Activated gamma-delta T cell (primary cell): ENCODE measurements around the gene ZFHX2.

Experiments used
- DNase-seq: peaks from one replicate; lab custom pipeline; 2025; lab: John Stamatoyannopoulos, UW

ZFHX2 gene

GRCh38 chr14:23572836-23573235, 21.3 kb upstream of the ZFHX2 start:
- no peak for DNase-seq

- DNase-seq: no peak
Observed at GRCh38 chr14:23572524-23572828, 20.9 kb upstream of the ZFHX2 start.

DNA sequence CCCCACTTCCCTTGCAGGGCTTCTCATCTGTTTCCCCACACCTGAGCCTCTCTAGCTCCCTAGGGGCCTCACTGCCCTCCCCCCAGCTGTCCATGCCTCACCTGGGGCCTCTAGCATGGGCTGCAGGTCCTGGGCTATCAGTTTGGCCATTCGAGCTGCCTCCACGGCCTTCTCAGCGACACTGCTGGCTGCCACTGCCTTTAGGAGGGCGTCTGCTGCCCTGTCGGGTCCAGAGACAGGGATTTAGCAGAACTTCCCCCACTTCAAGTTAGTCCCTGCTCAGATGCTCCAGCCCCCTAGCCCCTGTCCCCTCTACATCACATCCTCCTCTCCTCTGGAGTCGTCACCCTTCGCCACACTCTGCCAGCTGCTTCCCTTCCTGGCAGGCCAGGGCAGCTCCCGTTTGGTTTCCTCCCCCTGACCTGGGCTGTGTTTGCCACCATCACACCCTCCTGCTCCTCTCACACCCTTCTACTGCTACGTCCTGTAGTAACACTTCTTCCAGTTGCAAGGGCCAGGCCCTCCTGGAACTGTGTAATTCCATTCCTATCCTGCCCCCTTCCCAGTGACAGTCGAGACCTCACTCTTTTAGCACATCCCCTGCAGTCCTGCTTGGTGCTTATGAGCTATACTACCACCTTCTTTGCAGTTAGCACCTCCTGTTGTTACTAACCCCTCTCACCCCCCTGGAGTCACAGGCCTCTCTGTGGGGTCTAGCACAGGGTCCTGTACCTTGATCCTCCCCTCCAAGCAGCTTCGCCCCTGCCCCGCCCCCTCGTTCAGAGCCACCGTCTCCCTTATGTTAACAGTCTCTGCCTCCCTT, 20.3 kb upstream of the ZFHX2 start:
- no peak for DNase-seq

- no peak for DNase-seq
Observed at GRCh38 chr14:23570806-23571483, 19.4 kb upstream of the ZFHX2 start.

GRCh38 chr14:23569443-23570151, 18.0 kb upstream of the ZFHX2 start:
- no peak for DNase-seq

GRCh38 chr14:23568600-23569331, 17.2 kb upstream of the ZFHX2 start:
- no peak for DNase-seq

- no peak for DNase-seq
Observed at GRCh38 chr14:23568021-23568599, 16.5 kb upstream of the ZFHX2 start.

DNA sequence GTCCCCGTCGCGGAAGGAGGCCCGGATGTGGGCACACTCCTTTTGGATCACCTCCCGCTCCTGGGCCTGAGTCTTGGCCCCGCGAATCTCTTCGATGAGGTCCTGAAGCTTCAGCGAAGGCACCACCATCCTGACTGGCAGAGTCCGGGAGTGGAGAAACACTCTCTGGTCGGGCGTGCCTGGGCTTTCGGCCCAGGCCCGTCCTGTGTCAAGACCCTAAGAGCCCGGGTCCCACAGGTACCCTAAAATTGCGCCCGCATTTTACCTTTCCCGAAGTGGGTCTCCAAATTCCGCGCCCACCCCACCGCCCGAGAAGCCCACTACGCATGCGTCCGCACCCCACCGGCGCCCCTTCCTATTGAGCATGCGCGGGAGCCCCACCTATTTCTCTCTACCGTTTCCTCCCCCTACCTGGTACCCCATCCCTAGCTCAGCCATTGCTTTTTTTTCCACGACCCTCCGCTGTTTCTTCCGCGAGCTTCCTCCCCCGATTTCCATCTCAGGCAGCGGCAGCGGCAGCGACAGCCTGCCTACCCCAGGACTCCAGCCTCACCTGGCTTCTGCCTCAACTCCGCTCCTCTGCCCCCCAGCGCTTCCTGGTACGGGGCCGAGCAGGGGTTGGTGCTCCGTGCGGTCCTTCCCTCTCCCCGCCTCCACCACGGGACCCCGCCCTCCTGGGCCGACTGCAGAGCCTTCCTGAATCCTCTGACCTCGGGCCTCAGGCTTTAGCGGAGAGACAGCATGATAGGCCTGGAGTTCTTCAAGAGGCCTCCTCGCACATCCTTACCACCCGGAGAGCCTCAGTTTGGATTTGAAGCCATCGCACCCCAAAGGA, 15.8 kb upstream of the ZFHX2 start, which contains the start of gene AP1G2:
AP1G2 (minus strand) TSS at position 606 of the 835 bp plus-strand sequence; CDS start at position 129, 477 bp downstream.
- DNase-seq: peak; percentile 64

DNA sequence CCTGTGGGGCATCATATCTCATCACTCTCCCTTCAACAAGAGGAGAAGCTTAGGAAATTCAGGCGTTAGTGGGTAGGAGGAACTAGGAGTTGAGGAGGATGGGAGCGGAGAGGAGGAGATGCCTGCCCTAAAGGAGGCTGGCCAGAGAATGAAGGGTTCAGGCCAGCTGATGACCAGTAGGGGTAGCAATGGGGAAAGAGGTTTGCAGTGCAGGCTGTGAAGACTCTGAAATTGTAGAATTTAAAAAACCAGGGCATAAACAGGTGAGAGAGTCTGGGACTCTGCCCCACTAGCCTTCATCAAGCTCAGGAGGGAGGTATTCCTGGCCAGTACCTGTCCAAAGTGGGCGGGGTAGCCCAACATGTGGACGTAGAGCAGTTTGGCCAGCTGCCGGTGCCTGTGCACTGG, 15.2 kb upstream of the ZFHX2 start:
- DNase-seq: no peak

DNA sequence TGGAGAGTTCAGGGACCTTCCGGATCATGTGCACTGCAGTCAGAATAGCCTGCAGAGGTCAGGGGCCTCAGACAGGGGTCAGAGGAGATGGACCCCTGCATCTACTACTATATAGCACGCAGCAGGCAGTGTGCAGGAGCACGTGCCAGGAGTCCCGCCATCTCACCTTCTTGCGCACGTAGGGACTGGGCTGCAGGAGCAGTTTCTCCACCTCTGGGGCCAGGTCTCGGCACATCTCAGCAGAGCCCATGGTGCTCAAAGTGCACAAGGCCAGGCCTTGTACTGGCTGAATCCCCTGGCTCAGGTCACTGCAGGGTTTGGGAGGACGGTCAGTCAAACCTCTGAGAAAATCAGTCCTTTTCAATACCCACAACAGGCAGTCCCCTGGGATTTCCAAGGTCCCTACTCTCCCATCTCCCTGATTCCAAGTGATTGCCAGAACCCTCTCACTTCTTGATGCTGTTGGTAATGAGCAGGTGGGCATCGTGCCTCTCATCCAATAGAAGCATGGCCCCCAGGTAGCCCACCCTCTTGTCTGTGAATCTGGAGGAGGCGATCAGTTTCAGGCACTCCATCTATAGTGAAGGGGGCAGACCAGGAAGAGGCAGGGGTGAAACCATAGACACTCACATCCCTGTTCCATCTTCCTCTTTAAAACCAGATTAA, 14.7 kb upstream of the ZFHX2 start:
- DNase-seq: no peak

- DNase-seq: no peak
Observed at GRCh38 chr14:23565626-23566025, 14.1 kb upstream of the ZFHX2 start.

- DNase-seq: no peak
Observed at GRCh38 chr14:23564876-23565275, 13.3 kb upstream of the ZFHX2 start.

GRCh38 chr14:23564181-23564812, 12.7 kb upstream of the ZFHX2 start:
- no peak for DNase-seq

DNA sequence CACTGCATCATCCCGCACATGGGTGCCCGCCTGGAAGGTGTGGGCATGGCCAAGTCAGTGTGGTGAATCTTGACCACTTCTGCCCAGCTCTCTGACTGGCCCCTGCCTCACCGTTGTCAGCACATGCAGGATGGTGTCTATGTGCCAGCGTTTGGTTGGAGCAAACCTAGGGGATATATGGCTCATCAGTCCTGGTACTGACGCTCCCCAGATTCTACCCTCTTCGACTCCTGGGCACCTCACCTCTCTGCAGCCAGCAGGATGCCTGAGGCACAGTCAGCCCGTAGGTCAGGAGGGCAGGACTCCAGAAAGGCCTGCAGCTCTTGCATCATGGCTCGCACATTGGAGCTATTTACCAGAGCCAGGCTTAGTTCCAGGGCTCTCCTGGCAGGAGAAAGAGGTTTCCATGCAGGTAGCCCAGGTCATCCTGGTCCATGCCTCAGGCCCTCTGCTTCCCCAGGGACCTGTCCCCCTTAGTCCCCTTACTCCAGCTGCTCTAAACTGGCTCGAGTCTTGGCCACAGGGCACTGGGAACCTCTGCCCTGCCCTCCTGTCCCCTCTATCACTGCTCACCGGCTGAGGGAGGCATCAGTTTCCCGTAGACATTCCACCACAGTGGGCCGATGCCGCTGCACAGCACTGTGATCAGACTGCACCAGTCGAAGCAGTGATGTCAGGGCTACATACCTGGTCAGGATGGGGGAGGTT, 12.1 kb upstream of the ZFHX2 start:
- DNase-seq: no peak

DNA sequence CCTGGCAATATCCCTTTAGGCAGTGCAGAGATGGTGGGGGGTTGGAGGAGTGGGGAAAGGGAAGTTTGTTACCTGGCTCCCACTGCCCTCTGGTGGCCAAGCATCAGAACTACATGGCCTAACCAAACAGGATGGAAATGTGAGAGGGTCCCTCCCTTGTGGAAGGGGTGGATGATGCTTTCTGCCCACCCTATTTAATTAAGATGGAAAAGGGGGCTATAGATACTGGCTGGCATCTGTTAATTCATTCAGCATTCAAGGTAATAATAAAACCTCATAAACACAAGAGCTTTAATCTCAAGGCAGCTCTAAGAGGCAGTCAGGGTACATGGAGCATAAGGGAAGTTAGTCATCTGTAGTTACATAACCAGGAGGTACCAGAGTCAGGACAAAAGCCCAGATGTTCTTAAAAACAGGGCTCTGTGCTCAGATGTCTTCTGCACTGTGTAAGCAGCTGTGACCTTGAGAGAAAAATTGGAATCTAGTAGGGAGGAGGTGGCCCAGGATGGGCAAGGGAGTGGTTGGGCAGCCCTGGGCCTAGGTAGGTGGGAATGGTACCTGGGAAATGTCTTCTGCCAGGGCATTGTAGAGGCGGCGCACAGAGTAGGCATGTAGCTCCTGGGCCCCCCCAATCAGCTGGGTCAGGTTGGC, 11.4 kb upstream of the ZFHX2 start:
- DNase-seq: no peak

DNA sequence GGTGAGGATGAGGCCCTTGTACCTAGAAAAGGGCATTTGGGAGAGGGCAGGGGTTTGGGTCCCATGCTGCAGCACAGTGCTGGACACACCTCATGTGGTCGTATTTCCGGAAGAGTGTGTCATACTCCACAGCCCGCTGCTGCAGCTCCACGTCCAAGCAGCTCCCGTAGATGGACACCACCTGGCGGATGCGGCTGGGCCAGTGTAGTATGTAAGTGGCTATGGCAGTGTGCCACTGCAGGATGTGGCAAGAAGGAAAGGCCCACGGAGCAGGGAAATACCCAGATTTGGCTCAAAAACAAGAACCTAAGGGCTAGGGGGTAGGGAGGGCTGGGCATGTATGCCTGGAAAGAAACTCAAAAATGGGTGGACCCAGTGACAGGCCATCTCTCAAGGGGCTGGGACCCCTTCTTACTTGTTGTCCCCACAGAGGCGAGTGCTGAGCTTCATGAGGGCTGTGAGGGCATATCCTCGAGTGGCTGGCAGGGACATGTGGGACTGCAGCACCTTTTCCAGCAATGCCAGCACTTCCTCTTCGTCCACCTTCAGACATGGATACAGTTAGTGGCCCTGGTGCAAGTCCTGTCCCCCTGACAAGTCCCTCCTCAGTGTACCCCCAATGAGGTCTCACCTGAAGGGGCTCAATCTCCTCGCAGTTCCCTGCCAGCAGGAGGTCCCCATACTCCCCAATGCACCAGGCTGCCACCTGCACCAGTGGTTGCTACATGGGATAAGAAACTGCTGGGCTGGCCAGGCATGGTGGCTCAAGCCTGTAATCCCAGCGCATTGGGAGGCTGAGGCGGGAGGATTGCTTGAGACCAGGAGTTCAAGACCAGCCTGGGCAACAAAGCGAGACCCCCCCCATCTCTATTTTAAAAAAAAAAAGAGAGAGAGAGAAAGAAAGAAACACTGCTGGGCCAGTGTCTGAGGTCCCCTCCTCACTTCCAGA, 10.6 kb upstream of the ZFHX2 start:
- no peak for DNase-seq

- DNase-seq: no peak
Observed at GRCh38 chr14:23561259-23561658, 9.7 kb upstream of the ZFHX2 start.
